NCI-H774 (cell line): ENCODE data around the gene AK9.
"Not testable (repeated sequence)": the region's sequence is repeated elsewhere in the genome, so short reads cannot be mapped to it uniquely, and the experiment has no call there.

Source experiments
- DNase-seq: peaks from one replicate; lab custom pipeline; 2025; lab: John Stamatoyannopoulos, UW

AK9 gene

DNA sequence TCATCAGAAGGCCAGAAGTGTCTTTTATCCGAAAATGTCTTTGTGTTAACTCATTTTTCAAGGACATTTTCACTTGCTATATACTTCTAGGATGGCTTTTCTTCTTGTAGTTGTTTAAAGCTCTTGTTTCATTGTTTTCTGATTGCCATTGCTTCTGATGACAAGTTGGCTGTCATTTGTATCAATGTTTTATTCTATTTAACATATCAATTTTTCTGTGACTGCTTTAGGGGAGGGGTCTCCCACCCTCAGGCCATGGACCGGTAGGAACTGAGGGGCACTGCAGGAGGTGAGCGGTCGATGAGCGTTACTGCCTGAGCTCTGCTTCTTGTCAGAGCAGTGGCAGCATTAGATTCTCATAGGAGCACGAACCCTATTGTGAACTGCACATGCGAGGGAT is 65.8 kb downstream of the AK9 start:
- no peak for DNase-seq

- DNase-seq: no peak
Observed at GRCh38 chr6:109623288-109623687, 67.7 kb downstream of the AK9 start.

DNA sequence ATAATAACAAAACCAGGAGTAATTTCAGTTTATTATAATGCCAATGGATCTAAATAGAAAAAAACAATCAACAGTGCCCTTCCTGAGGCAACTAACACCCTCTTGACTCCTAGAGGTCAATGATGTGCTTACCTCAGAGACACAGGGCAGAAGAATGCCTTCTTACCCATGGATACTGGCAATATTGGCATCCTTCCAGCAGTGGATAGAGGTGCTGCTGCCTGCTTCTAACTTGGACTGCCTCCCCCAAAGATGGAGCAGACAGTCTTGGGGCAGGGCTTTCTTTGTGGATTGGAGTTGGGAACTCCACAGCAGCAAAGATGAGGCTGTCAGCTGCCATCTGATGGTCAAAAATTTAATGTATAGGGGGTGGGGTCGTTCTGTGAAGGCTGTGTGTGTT is 78.7 kb downstream of the AK9 start:
- peak; percentile 19 for DNase-seq

- DNase-seq: no peak
Observed at GRCh38 chr6:109611502-109611901, 79.5 kb downstream of the AK9 start.

DNA sequence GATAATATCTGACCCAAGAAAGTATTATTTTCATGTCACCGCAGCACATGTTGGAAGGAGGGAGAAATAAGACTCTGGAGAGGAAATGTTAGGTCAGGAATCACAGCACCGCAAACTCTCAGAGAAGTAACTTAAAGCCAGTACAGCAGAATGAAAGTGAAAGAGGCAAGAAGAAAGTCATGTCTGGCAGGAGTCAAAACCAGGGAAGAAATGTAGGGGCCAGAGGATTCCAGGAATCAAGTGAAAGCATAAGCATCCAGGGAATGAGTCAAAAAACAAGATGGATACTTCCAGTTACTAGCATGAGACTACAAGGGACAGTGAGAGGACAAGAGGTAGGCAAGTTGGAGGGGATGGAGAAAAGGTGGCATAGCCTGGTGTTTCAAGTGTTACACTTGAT is 80.4 kb downstream of the AK9 start:
- DNase-seq: no peak

DNA sequence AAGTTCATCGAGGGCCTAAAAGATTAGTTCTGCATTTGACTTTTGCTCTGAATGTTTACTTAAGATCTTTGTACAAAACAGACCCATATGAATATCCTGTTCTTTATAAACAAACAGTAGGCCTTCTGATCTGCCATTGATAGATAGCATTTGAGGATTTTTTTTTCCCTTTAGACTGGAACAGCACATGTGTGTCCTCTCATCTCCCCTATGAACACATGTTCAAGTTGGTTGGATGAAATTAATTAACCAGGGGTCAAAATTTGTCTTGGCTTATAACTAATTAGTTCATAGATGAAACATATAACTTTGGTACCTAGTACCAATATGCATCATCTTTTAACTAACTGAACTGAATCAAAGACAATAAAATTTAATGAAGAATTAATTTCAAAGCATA is 81.3 kb downstream of the AK9 start:
- DNase-seq: no peak

DNA sequence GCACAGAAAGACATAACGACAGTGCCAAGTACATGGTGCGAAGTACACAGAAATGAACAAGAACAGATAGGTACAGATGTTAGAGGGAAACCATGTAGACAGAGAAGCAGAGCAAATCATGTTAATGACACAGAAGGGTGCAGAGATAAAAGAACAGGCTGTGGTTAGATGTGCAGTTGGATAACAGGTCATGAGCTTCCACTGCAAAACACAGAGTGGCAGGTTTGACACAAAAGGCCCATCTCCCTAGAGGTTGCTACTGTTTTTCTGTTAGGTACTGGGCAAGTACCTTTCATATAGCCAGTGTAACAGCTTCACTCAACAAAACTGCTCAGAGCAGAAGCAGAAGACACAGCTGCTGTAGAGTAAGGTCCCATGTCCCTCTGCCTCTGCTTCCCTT is 84.6 kb downstream of the AK9 start:
- DNase-seq: no peak

DNA sequence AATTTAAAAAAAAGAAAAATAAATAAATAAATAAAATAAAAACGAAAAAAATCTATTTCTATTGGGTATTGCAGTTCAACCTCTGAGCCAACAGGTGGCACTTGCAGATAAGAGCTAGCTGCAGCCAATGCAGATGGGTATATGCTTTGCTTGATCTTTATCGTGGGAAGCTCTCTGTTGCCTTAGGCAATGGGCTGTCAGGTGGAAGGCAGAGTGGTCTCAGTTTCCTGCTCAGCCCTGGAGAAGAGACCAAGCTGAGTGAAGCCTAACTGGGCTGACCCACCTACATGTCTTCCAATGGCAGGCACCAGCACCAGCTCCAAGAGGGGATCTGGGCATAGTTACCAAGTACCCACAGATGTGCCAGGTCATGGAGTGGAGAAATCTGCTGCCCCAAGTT is 95.0 kb downstream of the AK9 start:
- no peak for DNase-seq

DNA sequence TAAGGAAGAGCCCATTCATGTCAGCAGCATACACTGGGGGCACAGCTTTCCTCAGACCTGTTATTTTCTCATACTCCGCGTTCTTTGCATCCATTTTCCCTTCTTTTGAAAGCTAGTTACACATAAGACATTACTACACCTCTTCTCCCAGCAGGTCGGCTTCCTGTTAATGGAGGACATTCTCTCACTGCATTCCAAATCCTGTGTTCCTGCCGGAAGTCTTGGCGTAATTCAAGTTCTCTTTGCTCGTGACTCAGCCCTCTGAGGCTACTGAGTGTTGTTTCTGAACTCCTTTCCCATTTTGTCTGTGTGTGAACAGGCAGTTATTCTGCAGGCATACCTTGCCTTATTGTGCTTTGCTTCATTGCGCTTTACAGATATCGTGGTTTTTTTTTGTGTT is 110.5 kb downstream of the AK9 start:
- DNase-seq: no peak

DNA sequence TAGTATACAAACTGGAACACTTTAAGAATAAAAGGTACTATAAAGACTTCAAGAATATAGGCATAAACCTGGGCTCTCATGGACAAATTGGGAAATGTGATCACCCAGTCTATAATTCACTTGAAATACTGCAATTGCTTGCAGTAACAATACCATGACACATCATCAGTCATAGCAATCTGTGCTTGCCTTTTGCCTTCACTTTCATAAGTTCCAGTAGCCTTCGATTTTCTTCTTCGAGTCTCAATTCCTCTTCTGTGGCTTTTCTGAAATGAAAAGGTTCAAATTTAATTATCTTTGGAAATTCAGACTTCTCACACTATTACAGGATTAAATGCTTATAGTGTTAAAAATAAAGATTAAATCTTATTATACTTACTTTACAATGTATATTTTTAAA is 111.6 kb downstream of the AK9 start:
- no peak for DNase-seq

GRCh38 chr6:109569901-109570300 is 121.1 kb downstream of the AK9 start:
- DNase-seq: not testable (repeated sequence)

GRCh38 chr6:109561844-109562243 is 129.2 kb downstream of the AK9 start:
- no peak for DNase-seq

DNA sequence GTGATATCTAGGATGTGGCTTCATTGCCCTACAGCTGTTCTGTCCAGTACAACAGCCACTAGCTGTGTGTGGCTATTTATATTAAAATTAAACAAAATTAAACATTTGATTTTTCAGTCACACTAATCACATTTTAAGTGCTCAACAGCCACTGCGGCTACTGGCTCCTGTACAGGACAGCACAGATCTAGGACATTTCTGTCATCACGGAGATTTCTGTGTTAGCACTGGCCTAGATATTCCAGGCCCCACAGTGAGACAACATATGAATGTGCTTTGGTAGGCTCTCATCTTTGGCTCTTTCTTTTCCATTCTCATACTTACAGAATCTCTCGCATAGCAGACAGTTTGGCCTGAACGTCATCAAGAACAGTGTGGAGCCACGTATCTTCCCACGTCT is 159.6 kb downstream of the AK9 start:
- DNase-seq: no peak

GRCh38 chr6:109527989-109528388 is 163.0 kb downstream of the AK9 start:
- no peak for DNase-seq

DNA sequence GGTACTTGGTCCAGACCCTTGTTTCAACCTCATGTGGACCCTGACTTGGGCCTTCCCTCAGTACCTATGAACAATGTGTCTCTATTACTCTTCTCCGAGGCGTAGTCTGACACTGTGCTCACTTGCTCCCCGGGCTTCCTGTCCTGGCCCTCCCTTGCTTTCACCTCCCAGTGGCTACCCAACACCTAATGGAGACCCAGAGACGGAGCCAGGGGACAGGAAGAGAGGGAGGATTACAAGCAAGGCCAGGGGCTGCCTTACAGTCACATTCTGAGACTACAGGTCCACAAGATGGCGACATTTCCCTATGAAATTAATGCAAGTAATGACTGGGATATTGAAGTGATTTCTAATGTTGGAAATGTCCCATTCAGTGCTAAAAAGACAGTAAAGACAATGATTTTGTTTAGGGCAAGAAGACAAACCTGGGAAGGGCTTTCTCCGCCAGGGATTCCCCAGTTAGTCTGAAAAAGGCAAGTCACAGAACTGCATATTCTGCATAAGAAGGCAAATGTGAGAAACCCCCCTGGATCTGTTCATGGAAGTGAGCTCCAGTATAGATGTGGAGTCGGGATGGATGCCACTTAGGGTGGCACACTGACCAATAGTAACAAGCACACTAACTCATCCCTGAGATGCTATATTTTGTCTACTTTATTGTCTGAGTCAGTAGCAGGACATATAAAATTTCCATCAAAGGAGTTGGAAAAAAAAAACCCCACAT is 163.9 kb downstream of the AK9 start:
- peak; percentile 83 for DNase-seq

- no peak for DNase-seq
Observed at GRCh38 chr6:109524129-109524528, 166.9 kb downstream of the AK9 start.

GRCh38 chr6:109523478-109523877 is 167.5 kb downstream of the AK9 start:
- DNase-seq: no peak

GRCh38 chr6:109521080-109521479 is 169.9 kb downstream of the AK9 start:
- no peak for DNase-seq

DNA sequence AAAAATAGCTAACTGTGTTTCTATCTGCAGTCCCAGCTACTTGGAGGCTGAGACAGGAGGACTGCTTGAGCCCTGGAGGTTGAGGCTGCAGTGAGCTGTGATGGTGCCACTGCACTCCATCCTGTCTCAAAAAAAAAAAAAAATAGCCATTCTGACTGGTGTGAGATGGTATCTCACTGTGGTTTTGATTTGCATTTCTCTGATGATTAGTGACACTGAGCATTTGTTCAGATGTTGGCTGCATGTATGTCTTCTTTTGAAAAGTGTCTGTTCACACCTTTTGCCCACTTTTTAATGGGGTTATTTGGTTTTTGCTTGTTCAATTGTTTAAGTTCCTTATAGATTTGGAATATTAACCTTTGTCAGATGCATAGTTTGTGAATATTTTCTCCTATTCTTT is 171.4 kb downstream of the AK9 start:
- DNase-seq: not testable (repeated sequence)

DNA sequence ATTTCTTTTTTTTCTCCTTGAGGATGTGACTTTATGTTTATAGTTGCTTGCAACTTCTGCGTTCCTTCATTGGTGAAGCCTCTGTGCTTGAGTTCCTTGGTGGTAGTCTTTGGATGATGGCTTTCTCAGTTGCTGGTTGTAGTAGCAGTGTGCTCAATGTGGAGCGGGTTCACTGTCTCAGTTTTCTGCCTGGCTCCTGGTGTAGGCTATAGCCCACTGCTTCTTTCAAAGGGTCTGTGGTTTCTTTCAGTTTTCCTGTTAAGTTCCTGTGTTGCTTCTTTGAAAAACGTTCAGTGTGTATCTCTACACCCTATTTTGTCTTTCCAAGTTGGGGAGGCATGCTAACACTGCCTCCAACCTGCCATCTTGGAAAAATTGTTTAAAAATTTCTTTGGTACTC is 174.1 kb downstream of the AK9 start:
- no peak for DNase-seq

DNA sequence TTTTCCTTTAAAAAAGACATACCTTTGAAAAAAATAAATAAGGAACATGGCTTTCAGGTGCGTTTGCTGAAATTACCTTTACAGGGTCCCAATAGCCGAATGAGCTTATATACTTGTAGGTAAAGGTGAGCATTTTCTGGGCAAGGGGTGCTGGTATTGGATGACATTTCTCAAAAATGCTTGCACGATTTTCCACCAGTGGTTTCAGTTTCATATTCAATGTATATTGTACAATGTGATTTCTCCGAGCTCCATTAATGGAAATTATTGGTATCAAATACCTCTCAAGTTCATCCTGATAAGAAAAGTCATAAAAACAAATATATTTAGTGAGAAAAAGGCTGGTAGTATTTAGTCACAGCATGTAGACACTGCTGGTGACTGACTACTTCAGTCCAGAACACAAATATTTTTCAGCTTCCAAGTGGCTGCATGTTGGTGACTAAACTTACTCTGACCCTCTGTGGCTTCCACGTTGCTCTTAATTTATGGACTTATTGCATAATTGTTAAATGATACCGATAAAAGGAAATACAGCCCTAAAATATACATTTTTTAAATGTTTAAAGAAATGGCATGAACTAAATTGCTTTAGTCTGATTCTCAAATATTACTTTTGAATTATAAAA is 175.1 kb downstream of the AK9 start:
- no peak for DNase-seq

- no peak for DNase-seq
Observed at GRCh38 chr6:109514946-109515345, 176.1 kb downstream of the AK9 start.

DNA sequence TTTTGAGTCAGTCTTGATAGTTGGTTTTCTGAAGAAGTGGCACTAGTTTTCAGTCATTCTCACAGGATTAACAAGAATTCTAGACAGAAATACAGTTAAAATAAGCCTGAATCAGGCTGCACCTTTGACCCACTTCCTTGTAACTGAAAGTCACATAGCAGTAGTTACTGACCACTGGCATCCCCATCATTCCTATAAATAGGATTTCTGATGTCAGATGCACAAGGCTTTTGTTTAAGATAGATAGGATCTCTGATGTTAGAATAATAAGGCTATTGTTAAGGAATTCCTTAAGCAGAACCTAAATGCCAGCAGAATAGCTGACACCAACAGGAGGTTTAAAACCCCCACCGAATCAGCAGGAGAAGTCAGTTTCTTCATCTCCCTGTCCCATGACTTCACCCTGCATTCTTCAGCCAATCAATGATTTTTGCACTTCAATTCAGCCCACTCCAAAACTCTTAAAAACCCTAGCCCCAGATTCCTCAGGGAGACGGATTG is 177.4 kb downstream of the AK9 start:
- DNase-seq: no peak

GRCh38 chr6:109512271-109512817 is 178.7 kb downstream of the AK9 start:
- no peak for DNase-seq
